Gastroesophageal sphincter (tissue), 3 donors: ENCODE measurements around the gene GOLIM4.

Source experiments
- CTCF ChIP-seq, 4 experiments: fragments of 200-600 bp in 2 of 4; fragments of 450-650 bp in 2 of 4; sonication (generic) in 1 of 4; IDR thresholded peaks; one replicate each; pipeline ENCODE4 v1.5.1; 2017 to 2019; ENCODE audit warnings: antibody characterized with exemption in 4 of 4, mild to moderate bottlenecking in 2 of 4, moderate library complexity in 2 of 4
- EP300 ChIP-seq: sonication (generic); formaldehyde crosslinking; IDR thresholded peaks from one replicate; pipeline ENCODE4 v1.6.1; 2017; ENCODE audit warnings: antibody characterized with exemption, mild to moderate bottlenecking
- POLR2A ChIP-seq, 2 donors: fragments of 450-650 bp; IDR thresholded peaks; one replicate each; pipeline ENCODE4 v1.6.1; 2017; ENCODE audit warnings: antibody characterized with exemption in 2 of 2, mild to moderate bottlenecking in 2 of 2, moderate library complexity in 1 of 2
- POLR2AphosphoS5 ChIP-seq: sonication (generic); formaldehyde crosslinking; IDR thresholded peaks from one replicate; pipeline ENCODE4 v1.6.1; 2017; ENCODE audit warnings: antibody characterized with exemption

DNA sequence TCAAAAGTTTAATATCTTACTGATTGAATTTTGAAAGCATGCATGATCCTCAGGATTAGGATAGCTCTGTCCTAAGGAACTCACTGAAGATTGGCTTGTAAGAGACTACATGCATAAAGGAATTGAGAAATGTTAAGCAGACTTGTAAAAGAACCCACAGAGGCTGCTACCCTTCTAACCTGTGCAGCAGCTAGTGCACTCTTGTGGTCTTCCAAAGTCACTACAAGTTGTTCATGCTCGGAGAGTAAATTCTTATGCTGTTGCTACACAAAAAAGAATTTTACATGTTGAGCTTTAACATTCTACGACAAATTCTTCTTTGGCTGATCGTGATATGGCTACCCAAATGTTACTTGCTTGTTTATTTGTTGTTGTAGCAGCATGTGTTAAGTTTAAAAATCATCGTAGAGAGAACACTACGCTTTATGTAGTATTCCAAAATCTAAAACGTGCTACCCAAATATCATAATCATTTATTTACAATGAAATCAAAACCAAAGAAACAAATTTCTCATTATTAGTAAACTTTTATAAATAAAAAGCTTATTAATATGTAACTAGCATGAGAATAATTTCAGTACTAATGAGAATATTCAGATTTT lies 55.0 kb downstream of the GOLIM4 start:
- peak; percentile 36 to 60 (median 45) for TF ChIP-seq CTCF (IDR thresholded peaks at IDR 0.05)
- TF ChIP-seq EP300 = no peak
- TF ChIP-seq POLR2AphosphoS5 = no peak
- no peak for TF ChIP-seq POLR2A (IDR thresholded peaks at IDR 0.05)
